Testis (tissue), 2 donors: ENCODE measurements around the gene CARMIL1.

Experiments used
- POLR2A ChIP-seq: fragments of 450-650 bp; IDR thresholded peaks from one replicate; pipeline ENCODE4 v1.6.1; 2017; ENCODE audit warnings: antibody characterized with exemption, mild to moderate bottlenecking, moderate library complexity
- TF ChIP-seq, protein P1 (sequence below), 3 experiments: fragments of 450-650 bp in 2 of 3; fragments of 200-600 bp in 1 of 3; sonication (generic) in 1 of 3; IDR thresholded peaks; one replicate each; pipeline ENCODE4 v1.5.1; 2016 to 2019; ENCODE audit warnings: antibody characterized with exemption in 3 of 3, mild to moderate bottlenecking in 2 of 3, moderate library complexity in 1 of 3

GRCh38 chr6:25288518-25288917 is 9.3 kb downstream of the CARMIL1 start:
- TF ChIP-seq POLR2A, result no peak
- TF ChIP-seq, protein P1, sequence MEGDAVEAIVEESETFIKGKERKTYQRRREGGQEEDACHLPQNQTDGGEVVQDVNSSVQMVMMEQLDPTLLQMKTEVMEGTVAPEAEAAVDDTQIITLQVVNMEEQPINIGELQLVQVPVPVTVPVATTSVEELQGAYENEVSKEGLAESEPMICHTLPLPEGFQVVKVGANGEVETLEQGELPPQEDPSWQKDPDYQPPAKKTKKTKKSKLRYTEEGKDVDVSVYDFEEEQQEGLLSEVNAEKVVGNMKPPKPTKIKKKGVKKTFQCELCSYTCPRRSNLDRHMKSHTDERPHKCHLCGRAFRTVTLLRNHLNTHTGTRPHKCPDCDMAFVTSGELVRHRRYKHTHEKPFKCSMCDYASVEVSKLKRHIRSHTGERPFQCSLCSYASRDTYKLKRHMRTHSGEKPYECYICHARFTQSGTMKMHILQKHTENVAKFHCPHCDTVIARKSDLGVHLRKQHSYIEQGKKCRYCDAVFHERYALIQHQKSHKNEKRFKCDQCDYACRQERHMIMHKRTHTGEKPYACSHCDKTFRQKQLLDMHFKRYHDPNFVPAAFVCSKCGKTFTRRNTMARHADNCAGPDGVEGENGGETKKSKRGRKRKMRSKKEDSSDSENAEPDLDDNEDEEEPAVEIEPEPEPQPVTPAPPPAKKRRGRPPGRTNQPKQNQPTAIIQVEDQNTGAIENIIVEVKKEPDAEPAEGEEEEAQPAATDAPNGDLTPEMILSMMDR (IDR thresholded peaks at IDR 0.05), result no peak
